ENCODE measurements around the gene FRY. TPM values are rescaled to one million over a fixed set of nuclear protein-coding genes. Genes with fewer than 3 reads are reported as not detected.

The FRY gene
- total and polyA plus RNA-seq, 2 donors (not counting 1 experiment from before 2014, with no cell fraction given), result 2.3 to 6.3 TPM

GRCh38 chr13:32093006-32093405 lies 61.4 kb downstream of the FRY start:
- no peak for ATAC-seq (ENCODE audit: low read depth)
- Histone ChIP-seq H4K20me1 (ENCODE audit: control insufficient read depth, insufficient read depth, low read length, poor library complexity, severe bottlenecking) (no peaks in the 10 kb centered on the region), H3K9ac (ENCODE audit: low read length) (no peak overlapping the region), H3K27me3 (replicated peaks in 1 of 4; ENCODE audit: control extremely low read depth in 1 of 4, control insufficient read depth in 3 of 4, insufficient read depth in 4 of 4, low read length in 3 of 4) (no peaks in the 10 kb centered on the region), H3K79me2 (ENCODE audit: control insufficient read depth, insufficient read depth, low read length) (no peaks in the 10 kb centered on the region), H2AFZ (ENCODE audit: insufficient read depth, low read depth, low read length, poor library complexity, severe bottlenecking) (no peak overlapping the region), H3K4me2 (replicated peaks; ENCODE audit: low read depth, low read length, poor library complexity, severe bottlenecking) (no peak overlapping the region), H3K27ac (ENCODE audit: low read length in 2 of 2) (no peak overlapping the region), H3K4me3 (ENCODE audit: control extremely low read depth in 1 of 5, extremely low read depth in 1 of 5, insufficient read depth in 1 of 5, low read depth in 2 of 5, low read length in 4 of 5) (no peak overlapping the region), H3K36me3 (replicated peaks in 1 of 2; ENCODE audit: control extremely low read depth in 1 of 2, control insufficient read depth in 1 of 2, extremely low read depth in 1 of 2, insufficient read depth in 2 of 2, low read length in 1 of 2) (no peaks in the 10 kb centered on the region), H3K9me3 (ENCODE audit: control extremely low read depth in 1 of 3, control insufficient read depth in 2 of 3, insufficient read depth in 1 of 3, low read length in 2 of 3) (no peaks in the 10 kb centered on the region), H3K4me1 (ENCODE audit: control insufficient read depth in 2 of 2, insufficient read depth in 2 of 2, low read length in 2 of 2) (no peaks in the 10 kb centered on the region)
- H3K4me1 Mint-ChIP-seq, result no peaks in the 10 kb centered on the region
- TF ChIP-seq EZH2 (IDR thresholded peaks at IDR 0.05; ENCODE audit: borderline replicate concordance, insufficient read depth, low read depth, low read length, poor library complexity, severe bottlenecking), result no peak
- CTCF ChIA-PET, result no interaction called here
- no peak for DNase-seq
- intact Hi-C loops (cut with micrococcal nuclease), result no loop called here
- H3K9me3 Mint-ChIP-seq (ENCODE audit: insufficient read depth), result no peaks in the 10 kb centered on the region
- no peak overlapping the region for H3K27ac Mint-ChIP-seq
- POLR2A ChIA-PET, result no interaction called here
- no peaks in the 10 kb centered on the region for H3K27me3 Mint-ChIP-seq
- WGBS (ENCODE audit: insufficient coverage), result no CpG with 5 or more reads among the region's 2 CpGs
- no peak overlapping the region for H3K4me3 Mint-ChIP-seq

- H3K79me2 ChIP-seq (ENCODE audit: control insufficient read depth, insufficient read depth, low read length), result no peaks in the 10 kb centered on the region
Measured at GRCh38 chr13:32098272-32098671, 66.7 kb downstream of the FRY start.

More at GRCh38 chr13:32098272-32098671, 66.7 kb downstream of the FRY start:
- Histone ChIP-seq H3K27ac (ENCODE audit: low read length in 2 of 2) (no peak overlapping the region), H3K4me2 (replicated peaks; ENCODE audit: low read depth, low read length, poor library complexity, severe bottlenecking) (no peak overlapping the region), H3K9me3 (ENCODE audit: control extremely low read depth in 1 of 3, control insufficient read depth in 2 of 3, insufficient read depth in 1 of 3, low read length in 2 of 3) (no peaks in the 10 kb centered on the region), H3K4me3 (ENCODE audit: control extremely low read depth in 1 of 5, extremely low read depth in 1 of 5, insufficient read depth in 1 of 5, low read depth in 2 of 5, low read length in 4 of 5) (no peak overlapping the region), H3K27me3 (replicated peaks in 1 of 4; ENCODE audit: control extremely low read depth in 1 of 4, control insufficient read depth in 3 of 4, insufficient read depth in 4 of 4, low read length in 3 of 4) (no peaks in the 10 kb centered on the region), H4K20me1 (ENCODE audit: control insufficient read depth, insufficient read depth, low read length, poor library complexity, severe bottlenecking) (no peaks in the 10 kb centered on the region), H3K4me1 (ENCODE audit: control insufficient read depth in 2 of 2, insufficient read depth in 2 of 2, low read length in 2 of 2) (no peaks in the 10 kb centered on the region), H3K36me3 (replicated peaks in 1 of 2; ENCODE audit: control extremely low read depth in 1 of 2, control insufficient read depth in 1 of 2, extremely low read depth in 1 of 2, insufficient read depth in 2 of 2, low read length in 1 of 2) (no peaks in the 10 kb centered on the region), H2AFZ (ENCODE audit: insufficient read depth, low read depth, low read length, poor library complexity, severe bottlenecking) (no peak overlapping the region), H3K9ac (ENCODE audit: low read length) (no peak overlapping the region)
- Mint-ChIP-seq H3K4me3 (no peak overlapping the region), H3K4me1 (no peaks in the 10 kb centered on the region), H3K27ac (no peak overlapping the region), H3K27me3 (no peaks in the 10 kb centered on the region), H3K9me3 (ENCODE audit: insufficient read depth) (no peaks in the 10 kb centered on the region)
- no peak for ATAC-seq (ENCODE audit: low read depth)
- POLR2A ChIA-PET, result no interaction called here
- TF ChIP-seq EZH2 (IDR thresholded peaks at IDR 0.05; ENCODE audit: borderline replicate concordance, insufficient read depth, low read depth, low read length, poor library complexity, severe bottlenecking) (no peak), CTCF (IDR thresholded peaks at IDR 0.05) (no peak)
- WGBS (ENCODE audit: insufficient coverage), result 90% methylated on average over 3 of the region's 3 CpGs
- DNase-seq, result no peak
- CTCF ChIA-PET, result no interaction called here
- intact Hi-C loops (cut with micrococcal nuclease), result no loop called here

Measured in B cell (primary cell).